HG03460 (cell line): ENCODE measurements around the gene LPIN3.

Experiments used
- ATAC-seq: cut with Tn5 transposase; IDR thresholded peaks from one replicate; pipeline ENCODE4 v1.9.1; 2021; ENCODE audit not compliant: unreplicated experiment

LPIN3 gene

DNA sequence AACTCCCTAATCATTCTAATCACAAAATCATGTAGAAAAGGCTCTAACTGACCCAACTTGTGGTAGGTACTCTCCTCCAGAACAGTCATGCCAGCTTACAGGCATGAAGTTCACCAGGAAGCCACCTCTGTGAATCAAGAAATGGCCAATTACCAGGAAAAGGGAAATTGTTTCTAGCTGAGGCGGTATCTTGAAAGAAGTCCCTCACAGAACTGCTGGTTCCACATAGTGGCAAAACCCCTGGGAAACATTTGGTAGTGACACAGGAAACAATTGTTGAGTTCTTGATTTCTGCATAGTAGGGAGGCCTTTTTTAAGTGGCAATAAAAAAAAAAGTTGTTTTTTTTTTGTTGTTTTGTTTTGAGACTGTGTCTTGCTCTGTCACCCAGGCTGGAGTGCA, 19.6 kb upstream of the LPIN3 start:
- ATAC-seq = no peak

- ATAC-seq = no peak
Measured at GRCh38 chr20:41327178-41327577, 13.4 kb upstream of the LPIN3 start.

GRCh38 chr20:41329435-41330342, 10.9 kb upstream of the LPIN3 start:
- ATAC-seq = peak; percentile 93

DNA sequence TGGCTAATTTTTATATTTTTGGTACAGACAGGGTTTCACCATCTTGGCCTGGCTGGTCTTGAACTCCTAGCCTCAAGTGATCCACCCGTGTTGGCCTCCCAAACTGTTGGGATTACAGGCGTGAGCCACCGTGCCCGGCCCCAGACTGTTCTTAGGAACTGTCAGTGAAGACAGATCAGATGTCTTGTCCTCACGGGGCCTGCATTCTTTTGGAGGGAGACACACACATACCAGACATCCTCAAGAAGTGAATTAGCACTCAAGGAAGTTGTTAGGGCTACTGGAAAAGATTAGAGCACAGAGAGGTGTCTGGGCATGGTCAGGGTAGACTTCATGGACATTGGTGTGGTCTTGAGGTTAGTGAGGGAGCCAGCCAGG, 10.3 kb upstream of the LPIN3 start:
- ATAC-seq = no peak

GRCh38 chr20:41330941-41331340, 9.7 kb upstream of the LPIN3 start:
- no peak for ATAC-seq

DNA sequence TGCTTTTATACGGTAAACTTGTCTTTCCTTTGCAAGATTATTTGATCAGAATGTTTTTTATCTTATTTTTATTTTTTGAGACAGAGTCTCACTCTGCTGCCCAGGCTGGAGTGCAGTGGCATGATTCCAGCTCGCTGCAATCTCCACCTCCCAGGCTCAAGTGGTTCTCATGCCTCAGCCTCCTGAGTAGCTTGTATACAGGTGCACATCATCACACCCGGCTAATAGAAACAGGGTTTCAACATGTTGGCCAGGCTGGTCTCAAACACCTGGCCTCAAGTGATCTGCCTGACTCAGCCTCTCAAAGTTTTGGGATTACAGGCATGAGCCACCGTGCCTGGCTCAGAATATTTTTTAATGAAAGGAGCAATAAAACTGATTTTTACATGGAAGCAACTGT, 8.9 kb upstream of the LPIN3 start:
- ATAC-seq = no peak

GRCh38 chr20:41334036-41334435, 6.6 kb upstream of the LPIN3 start:
- no peak for ATAC-seq

DNA sequence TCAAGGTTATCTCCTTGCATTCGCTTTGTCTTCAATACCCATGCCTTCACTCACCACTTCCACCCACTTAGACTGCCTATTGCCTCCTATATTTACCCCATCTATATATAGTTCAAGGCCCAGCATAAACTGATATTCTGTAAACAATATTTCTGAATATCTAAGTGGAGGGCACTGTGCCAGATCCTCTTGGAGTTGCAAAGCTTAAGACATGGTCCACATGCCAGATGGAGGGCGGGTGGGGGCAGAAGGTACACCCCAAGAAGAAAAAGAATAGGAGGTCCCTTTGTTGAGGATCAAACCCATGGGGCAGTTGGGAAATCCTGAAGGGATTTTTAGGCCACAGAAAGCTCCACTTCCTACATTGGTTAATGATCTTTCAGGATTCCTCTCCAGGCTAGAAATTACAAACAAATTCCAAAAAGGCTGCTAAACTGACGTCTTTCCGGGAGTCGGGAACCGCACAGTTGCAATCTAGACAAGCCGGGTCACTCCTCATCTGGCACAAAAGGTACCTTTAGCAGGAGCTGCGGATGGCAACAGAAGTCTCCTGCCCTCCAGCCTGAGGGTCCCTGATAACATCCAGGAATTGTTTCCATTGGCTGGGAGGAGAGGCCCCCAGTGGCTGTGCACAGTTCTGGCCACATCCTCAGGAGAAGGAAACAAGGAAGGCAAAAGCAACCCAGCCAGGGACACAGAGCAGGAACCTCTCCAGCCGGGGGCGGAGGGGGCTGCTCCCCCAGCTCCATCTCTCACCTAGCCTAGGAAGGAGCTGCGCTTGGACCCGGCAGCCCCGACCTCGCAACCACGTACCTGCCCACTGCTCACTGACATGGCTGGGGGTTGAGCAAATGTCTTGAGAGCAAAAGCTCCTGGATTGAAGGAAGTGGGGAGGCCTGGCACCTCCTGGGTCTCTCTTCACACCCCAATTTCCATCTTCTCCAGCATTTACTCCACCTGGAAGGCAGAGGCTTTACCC, 5.9 kb upstream of the LPIN3 start:
- no peak for ATAC-seq

DNA sequence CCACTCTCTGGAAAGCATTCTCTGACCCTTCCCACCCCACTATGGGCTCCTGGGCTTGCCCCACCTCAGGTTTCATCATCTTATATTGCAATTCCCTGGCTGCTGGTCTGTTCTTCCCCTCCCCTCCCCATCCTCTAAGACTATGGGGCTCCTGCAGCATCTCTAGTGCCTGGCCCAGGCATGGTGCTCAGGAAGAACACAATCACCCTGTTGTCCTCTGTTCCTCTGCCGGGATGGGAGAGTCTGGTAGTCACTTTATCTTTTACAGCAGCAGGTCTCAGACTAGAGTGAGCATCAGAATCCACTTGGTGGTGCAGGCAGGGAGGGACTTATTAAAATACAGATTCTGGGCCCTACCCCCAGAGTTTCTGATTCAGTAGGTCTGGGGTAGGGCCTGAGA, 5.0 kb upstream of the LPIN3 start:
- no peak for ATAC-seq

DNA sequence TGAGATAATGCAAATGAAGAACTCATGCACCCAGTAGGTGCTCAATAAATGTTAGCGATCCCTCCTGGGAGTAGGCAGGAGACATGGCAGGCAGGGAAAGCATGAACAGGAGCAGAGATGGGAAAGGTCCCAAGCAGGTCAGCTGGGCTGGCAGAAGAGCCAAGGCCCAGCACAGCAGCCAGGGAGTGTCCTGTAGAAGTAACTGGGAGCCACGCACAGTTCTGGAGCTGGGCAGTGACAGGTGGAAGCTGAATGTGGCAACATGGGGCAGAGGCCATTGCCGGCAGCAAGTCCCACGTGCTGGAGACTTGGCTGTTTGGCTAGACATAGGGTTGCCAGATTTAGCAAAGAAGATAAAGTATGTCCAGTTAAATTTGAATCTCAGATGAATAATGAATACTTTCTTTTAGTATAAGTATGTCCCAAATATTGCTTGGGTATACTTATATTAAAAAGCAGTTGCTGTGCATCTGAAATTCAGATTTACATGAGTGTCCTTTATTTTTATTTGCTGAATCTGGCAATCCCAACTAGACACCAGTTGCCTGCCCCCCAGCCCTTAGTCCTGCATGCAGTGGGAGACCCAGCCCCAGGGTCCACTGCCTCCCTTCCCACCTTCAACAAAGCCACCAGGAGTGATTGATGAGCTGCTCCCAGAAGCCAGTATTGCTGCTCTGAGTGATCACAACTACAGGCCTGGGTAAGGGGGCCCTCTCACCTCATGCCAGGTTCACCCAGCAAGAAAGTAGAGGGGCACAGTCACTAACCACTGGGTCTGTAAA, 3.7 kb upstream of the LPIN3 start:
- no peak for ATAC-seq

DNA sequence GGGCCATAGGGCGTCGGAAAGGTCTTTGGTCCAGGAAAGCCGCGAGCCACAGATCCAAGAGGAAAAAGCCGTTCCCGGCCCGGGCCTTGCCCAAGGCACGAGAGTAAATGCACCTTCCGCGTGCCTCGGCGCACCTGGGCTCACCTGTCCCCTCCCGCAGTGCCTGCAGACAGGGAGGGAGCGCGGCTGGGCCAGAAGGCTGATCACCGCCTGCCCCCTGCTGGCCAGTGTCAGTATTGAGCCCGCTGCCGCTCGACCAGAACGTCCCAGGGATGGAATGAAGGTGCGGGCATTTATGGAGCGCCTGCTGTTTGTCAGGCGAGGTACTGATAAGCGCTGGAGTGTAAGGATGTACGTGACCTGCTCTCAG, 679 bp upstream of the LPIN3 start:
- peak; percentile 75 for ATAC-seq

DNA sequence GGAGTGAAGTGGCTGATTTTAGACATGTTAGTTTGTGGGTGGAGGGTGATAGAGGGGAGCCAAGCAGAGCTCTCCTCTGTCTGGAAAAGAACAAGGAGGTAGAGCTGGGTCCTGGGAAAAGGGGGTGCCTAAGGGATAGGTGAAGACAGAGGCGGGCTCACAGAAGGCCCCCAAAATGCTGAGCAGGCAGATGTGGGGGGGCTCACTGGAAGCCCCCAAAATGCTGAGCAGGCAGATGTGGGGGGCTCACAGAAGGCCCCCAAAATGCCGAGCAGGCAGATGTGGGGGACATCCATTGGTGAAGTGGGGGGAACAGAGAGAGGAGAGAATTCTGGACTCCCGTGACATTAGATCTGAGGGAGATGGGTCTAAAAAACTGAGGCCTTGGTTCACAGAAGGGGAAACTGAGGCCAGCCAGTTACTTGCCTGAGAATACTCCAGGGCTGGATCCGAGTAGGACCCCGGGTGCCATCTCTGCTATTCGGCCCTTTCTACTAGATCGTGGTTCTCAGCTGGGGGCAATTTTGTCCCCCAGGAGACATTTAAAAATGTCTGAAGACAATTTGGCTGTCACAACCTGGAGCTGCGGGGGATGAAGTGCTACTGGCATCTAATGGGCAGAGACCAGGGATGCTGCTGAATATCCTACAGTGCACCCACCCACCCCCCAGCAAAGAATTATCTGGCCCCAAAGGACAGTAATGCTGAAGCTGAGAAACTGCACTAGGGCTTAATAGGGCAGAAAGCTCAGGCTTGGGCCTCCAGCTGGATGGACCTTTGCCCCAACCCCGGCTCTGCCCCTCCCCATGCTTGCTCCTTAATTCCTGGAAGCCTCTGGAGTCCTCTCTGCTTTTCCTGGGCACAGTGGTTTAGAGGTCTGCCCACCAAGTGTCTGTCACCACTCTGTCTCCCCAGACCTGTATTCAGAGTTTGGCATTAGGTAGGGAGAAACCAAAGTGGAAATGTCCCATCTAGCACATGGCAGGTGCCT, 2.1 kb downstream of the LPIN3 start:
- ATAC-seq = no peak

DNA sequence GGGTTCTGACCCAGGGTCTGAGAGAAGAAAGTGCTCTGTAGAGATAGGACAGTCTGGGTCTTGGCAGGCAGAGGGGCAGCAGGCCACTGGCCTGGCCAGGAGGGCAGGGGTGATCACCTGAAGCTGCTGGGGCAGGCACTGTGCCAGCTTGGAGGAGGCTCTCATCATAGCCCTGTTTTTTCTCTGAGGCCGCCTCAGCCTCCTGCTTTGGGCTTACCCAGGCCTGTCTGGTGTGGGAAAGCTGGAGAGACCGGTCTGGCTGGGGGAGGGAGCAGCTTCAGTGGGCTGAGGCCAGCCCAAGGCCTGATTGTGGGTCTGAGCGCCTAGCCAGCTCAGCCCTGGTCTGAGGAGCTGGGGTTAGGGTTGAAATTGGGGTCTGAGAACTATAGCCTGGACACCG, 3.9 kb downstream of the LPIN3 start:
- no peak for ATAC-seq

DNA sequence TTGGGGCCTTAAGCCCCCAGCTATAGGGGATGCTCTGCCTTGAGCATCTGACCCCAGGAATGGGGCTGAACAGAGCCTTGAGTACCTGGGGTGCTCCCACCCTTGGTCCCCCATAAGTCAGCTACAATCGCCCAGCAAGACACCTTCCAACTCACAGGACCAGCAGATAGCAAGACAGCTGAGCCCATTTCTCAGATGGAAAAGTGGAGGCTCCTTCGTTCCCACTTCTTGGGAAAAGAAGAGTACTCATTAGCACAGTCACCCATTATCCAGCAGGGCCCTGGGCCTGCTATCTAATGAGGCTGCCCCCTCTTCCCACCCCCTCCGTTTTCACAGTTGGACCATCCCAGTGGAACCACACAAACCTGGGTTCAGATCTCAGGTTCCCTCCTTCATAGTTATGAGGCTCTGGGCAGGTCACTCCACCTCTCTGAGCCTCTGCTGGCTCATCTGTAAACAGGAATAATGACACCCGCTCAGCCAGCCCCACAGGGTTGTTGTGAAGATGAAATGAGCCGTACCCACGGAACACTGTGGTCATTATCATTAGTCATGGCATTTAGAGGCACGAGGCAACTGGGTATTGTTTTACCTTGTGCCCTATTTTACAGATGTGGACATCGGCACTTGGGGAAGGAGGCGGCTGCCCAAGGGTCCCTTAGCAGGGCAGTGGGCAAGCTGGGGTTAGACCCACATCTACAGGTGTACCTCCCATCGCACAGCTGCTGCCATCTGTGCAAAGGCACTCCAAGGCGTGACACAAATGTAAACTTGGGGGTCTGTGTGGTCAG, 4.5 kb downstream of the LPIN3 start:
- no peak for ATAC-seq

- no peak for ATAC-seq
Measured at GRCh38 chr20:41345729-41346067, 5.1 kb downstream of the LPIN3 start.

GRCh38 chr20:41347523-41348429, 7.2 kb downstream of the LPIN3 start:
- no peak for ATAC-seq

DNA sequence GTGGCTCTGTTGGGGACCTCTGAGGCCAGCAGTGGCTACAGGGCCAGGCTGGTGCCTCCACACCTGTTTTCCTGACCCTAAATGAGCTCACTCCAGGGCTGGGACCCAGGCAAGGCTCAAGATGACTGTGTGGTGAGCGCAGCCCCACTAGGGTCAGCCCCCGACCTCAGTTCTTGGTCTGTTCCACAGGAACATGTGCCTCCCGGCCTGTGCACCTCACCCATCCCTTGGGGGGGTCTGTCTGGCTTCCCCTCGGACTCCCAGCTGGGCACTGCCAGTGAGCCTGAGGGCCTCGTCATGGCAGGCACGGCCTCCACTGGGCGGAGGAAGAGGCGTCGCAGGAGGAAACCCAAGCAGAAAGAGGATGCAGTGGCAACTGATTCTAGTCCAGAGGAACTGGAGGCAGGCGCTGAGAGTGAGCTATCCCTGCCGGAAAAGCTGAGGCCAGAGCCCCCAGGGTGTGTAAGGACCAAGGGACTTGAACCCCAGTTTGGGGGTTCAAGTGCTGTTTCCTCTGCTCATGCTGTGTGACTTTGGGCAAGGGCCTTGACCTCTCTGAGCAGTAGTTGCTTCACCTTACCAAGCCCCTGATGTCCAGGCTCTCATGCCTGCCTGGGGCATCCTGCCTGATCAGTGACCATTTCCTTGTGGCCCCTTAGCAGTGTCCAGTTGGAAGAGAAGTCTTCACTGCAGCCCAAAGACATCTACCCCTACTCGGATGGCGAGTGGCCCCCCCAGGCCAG, 8.0 kb downstream of the LPIN3 start:
- ATAC-seq = no peak

GRCh38 chr20:41349266-41349665, 8.6 kb downstream of the LPIN3 start:
- ATAC-seq = no peak
